Measurements from ENCODE around the gene AP4S1. TPM values are rescaled to one million over a fixed set of nuclear protein-coding genes. Genes with fewer than 3 reads are reported as not detected.

AP4S1 gene
- total RNA-seq, 1 donor from 2014 or later, result 11.4 TPM

DNA sequence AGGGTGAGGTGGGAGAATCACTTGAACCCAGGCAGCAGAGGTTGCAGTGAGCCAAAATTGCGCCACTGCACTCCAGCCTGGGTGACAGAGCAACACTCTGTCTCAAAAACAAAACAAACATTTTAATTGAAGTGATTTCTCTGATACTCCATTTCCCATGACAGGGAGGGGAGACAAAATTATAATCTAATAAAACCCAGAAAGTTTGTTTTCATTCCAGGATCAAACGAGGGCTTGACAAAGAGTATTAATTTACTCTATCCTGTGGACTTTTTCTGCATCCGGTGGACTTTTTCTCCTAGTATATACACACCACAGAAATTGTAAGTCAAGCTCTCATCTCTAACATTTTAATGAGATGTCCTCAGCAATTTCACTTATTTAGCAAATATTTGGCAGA is 14.5 kb upstream of the AP4S1 start:
- Mint-ChIP-seq H3K4me3 (no peak overlapping the region), H3K9me3 (no peaks in the 10 kb centered on the region), H3K27ac (no peak overlapping the region), H3K4me1 (ENCODE audit: unreplicated experiment) (no peaks in the 10 kb centered on the region), H3K27me3 (no peaks in the 10 kb centered on the region), H3K36me3 (peaks cover 13% of the 10 kb centered on the region)
- no peak for DNase-seq (ENCODE audit: extremely low spot score, unreplicated experiment)
- TF ChIP-seq CTCF (conservative IDR thresholded peaks at IDR 0.05), result no peak

- no peaks in the 10 kb centered on the region for H3K9me3 Mint-ChIP-seq
- H3K4me3 Mint-ChIP-seq, result no peak overlapping the region
- H3K27ac Mint-ChIP-seq, result no peak overlapping the region
- TF ChIP-seq CTCF (conservative IDR thresholded peaks at IDR 0.05), result no peak
- peaks cover 13% of the 10 kb centered on the region for H3K36me3 Mint-ChIP-seq
- H3K4me1 Mint-ChIP-seq (ENCODE audit: unreplicated experiment), result no peaks in the 10 kb centered on the region
- DNase-seq (ENCODE audit: extremely low spot score, unreplicated experiment), result no peak
- H3K27me3 Mint-ChIP-seq, result no peaks in the 10 kb centered on the region
These were observed 11.6 kb upstream of the AP4S1 start for GRCh38 chr14:31013841-31014240.

DNA sequence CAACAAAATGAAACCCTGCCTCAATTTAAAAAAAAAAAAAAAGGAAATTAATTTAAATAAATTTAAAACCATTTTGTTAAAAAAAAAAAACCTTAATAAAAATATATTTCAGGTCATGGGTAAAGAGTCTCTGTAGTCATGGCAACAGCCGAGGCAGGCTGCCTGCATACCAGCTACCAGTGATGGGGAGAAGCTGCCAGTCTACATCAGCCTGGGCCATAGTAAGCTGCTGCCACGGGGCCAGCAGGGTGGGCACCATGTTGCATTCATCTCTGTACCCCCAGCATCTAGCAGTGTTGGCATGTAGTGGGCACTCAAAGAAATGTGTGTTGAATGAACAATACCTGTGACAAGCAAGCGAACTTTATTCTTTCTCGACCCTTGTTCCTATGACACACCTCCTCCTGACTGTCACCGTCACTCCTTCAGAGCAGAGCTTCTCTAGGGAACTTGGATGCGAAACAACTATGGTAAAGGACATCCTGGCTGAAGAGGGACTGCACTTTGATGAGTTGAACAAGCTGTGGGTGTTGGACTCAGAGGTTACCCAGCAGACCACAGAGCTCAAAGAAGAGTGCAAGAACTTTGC is 7.3 kb upstream of the AP4S1 start:
- no peak overlapping the region for H3K4me3 Mint-ChIP-seq
- H3K27ac Mint-ChIP-seq, result no peak overlapping the region
- TF ChIP-seq CTCF (conservative IDR thresholded peaks at IDR 0.05), result no peak
- H3K27me3 Mint-ChIP-seq, result no peaks in the 10 kb centered on the region
- peaks cover 6% of the 10 kb centered on the region for H3K4me1 Mint-ChIP-seq (ENCODE audit: unreplicated experiment)
- peaks cover 21% of the 10 kb centered on the region for H3K36me3 Mint-ChIP-seq
- no peaks in the 10 kb centered on the region for H3K9me3 Mint-ChIP-seq
- no peak for DNase-seq (ENCODE audit: extremely low spot score, unreplicated experiment)

DNA sequence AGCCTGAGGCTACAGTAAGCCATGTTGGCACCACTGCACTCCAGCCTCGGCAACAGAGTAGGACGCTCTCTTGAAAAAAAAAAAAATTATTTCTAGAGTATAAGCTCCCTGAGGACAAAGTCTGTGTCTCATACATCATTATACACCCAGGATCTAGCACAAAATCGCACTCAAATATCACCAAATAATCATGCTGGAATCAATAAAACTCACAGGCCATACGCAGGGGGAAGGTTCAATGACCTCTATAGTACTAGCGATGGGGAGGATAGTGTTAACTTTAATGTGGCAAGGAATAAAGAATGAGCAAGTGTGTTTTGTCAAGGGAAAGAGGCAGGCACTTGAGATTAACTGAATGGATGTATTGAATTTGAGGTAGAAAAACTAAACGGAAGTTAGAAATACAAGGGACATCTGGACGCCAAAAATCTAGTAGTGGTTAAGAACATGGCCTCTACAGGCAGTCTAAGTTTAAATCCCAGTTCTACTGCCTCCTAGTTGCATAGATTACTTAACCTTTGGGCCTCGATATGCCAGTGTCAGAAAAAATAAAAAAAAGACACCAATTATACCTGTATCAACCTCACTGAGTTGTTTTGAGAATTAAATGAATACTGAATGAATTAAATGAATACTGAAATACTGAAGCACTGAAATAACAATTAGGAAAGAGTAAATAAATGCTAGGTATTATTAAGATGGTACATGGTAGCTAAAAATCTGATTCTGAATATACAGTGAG is 4.4 kb upstream of the AP4S1 start:
- no peak for DNase-seq (ENCODE audit: extremely low spot score, unreplicated experiment)
- Mint-ChIP-seq H3K4me3 (no peak overlapping the region), H3K9me3 (no peaks in the 10 kb centered on the region), H3K36me3 (peaks cover 21% of the 10 kb centered on the region), H3K27me3 (no peaks in the 10 kb centered on the region), H3K27ac (no peak overlapping the region), H3K4me1 (ENCODE audit: unreplicated experiment) (peaks cover 21% of the 10 kb centered on the region)
- TF ChIP-seq CTCF (conservative IDR thresholded peaks at IDR 0.05), result no peak

DNA sequence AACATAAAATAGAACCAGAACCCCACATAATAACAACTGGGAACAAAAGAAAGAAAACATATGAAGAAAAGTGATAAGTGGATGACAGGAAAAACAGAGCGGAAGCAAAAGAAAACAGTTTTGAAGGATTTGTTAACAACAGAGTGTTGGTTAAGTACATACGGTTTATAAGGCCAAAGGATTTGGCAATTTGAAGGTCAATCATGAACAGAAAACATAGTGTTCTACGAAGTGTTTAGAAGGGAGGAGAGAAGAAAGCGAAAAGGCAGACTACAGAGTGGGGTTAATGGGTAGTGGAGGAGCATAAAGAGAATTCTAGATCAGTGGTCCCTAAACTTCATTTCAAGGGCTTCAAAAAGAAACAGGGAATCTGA is 3.9 kb upstream of the AP4S1 start:
- Mint-ChIP-seq H3K36me3 (peaks cover 21% of the 10 kb centered on the region), H3K9me3 (no peaks in the 10 kb centered on the region), H3K27me3 (no peaks in the 10 kb centered on the region), H3K27ac (peak overlapping the region; percentile 11), H3K4me3 (no peak overlapping the region), H3K4me1 (ENCODE audit: unreplicated experiment) (peaks cover 21% of the 10 kb centered on the region)
- DNase-seq (ENCODE audit: extremely low spot score, unreplicated experiment), result no peak
- no peak for TF ChIP-seq CTCF (conservative IDR thresholded peaks at IDR 0.05)

Data from type B pancreatic cell (in vitro differentiated cells).